MCF 10A (cell line): Measurements from ENCODE around the gene TNPO1. TPM values are rescaled to one million over a fixed set of nuclear protein-coding genes. Genes with fewer than 3 reads are reported as not detected.
"Not testable (repeated sequence)": the region's sequence is repeated elsewhere in the genome, so short reads cannot be mapped to it uniquely, and the experiment has no call there.

Source experiments
- BruUV-seq: library from RNA; stranded (reverse); fragments of 400-500 nt; replicated peaks from 2 replicates; lab custom pipeline; 2021; lab: Mats Ljungman, UMichigan
- CTCF ChIA-PET: fragments of 300-600 bp; sonication (Branson Sonifier 250); formaldehyde crosslinking; extraction: SDS; loops from one replicate; lab custom pipeline; 2021; ENCODE audit warnings: antibody characterized with exemption, inconsistent platforms; lab: Yijun Ruan, JAX
- POLR2A ChIA-PET: fragments of 300-600, 350-650 bp; sonication (Branson Sonifier 250); formaldehyde crosslinking; extraction: SDS; loops from one replicate; lab custom pipeline; 2020; ENCODE audit warnings: antibody characterized with exemption, inconsistent platforms; lab: Yijun Ruan, JAX
- DNase-seq: peaks from one replicate; pipeline ENCODE4 v3.0.0-alpha.2; 2018; ENCODE audit not compliant: unreplicated experiment
- H3K27ac Mint-ChIP-seq: one replicate; pipeline ENCODE4 v1.8.0; 2022; ENCODE audit warnings: mild to moderate bottlenecking, low read depth, mixed read lengths; ENCODE audit not compliant: unreplicated experiment
- H3K27me3 Mint-ChIP-seq: one replicate; pipeline ENCODE4 v1.8.0; 2022; ENCODE audit warnings: mixed read lengths; ENCODE audit not compliant: insufficient read depth, unreplicated experiment
- H3K36me3 Mint-ChIP-seq: one replicate; pipeline ENCODE4 v1.8.0; 2022; ENCODE audit warnings: mild to moderate bottlenecking, moderate library complexity, mixed read lengths; ENCODE audit not compliant: insufficient read depth, unreplicated experiment
- H3K4me1 Mint-ChIP-seq: one replicate; pipeline ENCODE4 v1.8.0; 2022; ENCODE audit warnings: mixed read lengths; ENCODE audit not compliant: insufficient read depth, unreplicated experiment
- H3K4me3 Mint-ChIP-seq: one replicate; pipeline ENCODE4 v1.8.0; 2022; ENCODE audit warnings: mild to moderate bottlenecking, moderate library complexity, mixed read lengths; ENCODE audit not compliant: unreplicated experiment
- H3K9me3 Mint-ChIP-seq: one replicate; pipeline ENCODE4 v1.8.0; 2022; ENCODE audit warnings: mixed read lengths; ENCODE audit not compliant: unreplicated experiment
- CTCF ChIP-seq: fragments of 200-600 bp; IDR thresholded peaks from one replicate; pipeline ENCODE4 v1.8.0; 2022; ENCODE audit warnings: antibody characterized with exemption, mild to moderate bottlenecking; ENCODE audit not compliant: unreplicated experiment
- intact Hi-C: fragments of 100-400 bp; cut with micrococcal nuclease; formaldehyde crosslinking; loops from 2 replicates; pipeline ENCODE4 v1.14.1; 2022
- total RNA-seq: library from RNA; stranded (reverse); gene quantifications from 2 replicates; pipeline ENCODE4 v1.2.3, GENCODE V29; 2022

Gene TNPO1
- total RNA-seq, 1 experiment from 2014 or later, result 167 TPM

- Mint-ChIP-seq H3K27me3 (no peaks in the 10 kb centered on the region), H3K36me3 (no peaks in the 10 kb centered on the region), H3K4me3 (no peak overlapping the region), H3K4me1 (no peaks in the 10 kb centered on the region), H3K27ac (no peak overlapping the region), H3K9me3 (no peaks in the 10 kb centered on the region)
- intact Hi-C loops, result no loop called here
- TF ChIP-seq CTCF, result no peak
- no TSS peak for BruUV-seq
- DNase-seq, result no peak
- ChIA-PET CTCF (interaction anchor here (0.9 kb wide), 1 partner anchor 23 kb away, joined by 3 read pairs; no protein-coding TSS in a partner anchor), POLR2A (interaction anchor here (0.7 kb wide), 1 partner anchor 21 kb away, joined by 3 read pairs; no protein-coding TSS in a partner anchor)
Measured at GRCh38 chr5:72796001-72796400, 20.5 kb upstream of the TNPO1 start.

- ChIA-PET POLR2A (interaction anchor here (1.0 to 1.5 kb wide), 3 partner anchors 17 to 189 kb away, joined by 3 read pairs; partner anchors contain the start of gene TNPO1), CTCF (interaction anchor here (0.7 kb wide), 1 partner anchor 51 kb away, joined by 4 read pairs; no protein-coding TSS in a partner anchor)
- Mint-ChIP-seq H3K4me1 (no peaks in the 10 kb centered on the region), H3K4me3 (no peak overlapping the region), H3K27ac (no peak overlapping the region), H3K9me3 (peaks cover 4% of the 10 kb centered on the region), H3K36me3 (no peaks in the 10 kb centered on the region), H3K27me3 (no peaks in the 10 kb centered on the region)
- no peak for DNase-seq
- BruUV-seq, result no TSS peak
- TF ChIP-seq CTCF, result no peak
- intact Hi-C loops, result no loop called here
Measured at GRCh38 chr5:72799721-72800120, 16.7 kb upstream of the TNPO1 start.

- H3K4me1 Mint-ChIP-seq, H3K36me3 Mint-ChIP-seq, H3K27me3 Mint-ChIP-seq, CTCF ChIA-PET, H3K27ac Mint-ChIP-seq, intact Hi-C loops, BruUV-seq, H3K4me3 Mint-ChIP-seq, DNase-seq: not testable (repeated sequence)
- peaks cover 46% of the 10 kb centered on the region for H3K9me3 Mint-ChIP-seq
- POLR2A ChIA-PET, result interaction anchor here (0.6 kb wide), 1 partner anchor 198 kb away, joined by 3 read pairs; no protein-coding TSS in a partner anchor
Measured at GRCh38 chr5:72808637-72809036, 7.8 kb upstream of the TNPO1 start.

GRCh38 chr5:72811849-72812248 is 4.6 kb upstream of the TNPO1 start:
- DNase-seq, result no peak
- Mint-ChIP-seq H3K36me3 (no peaks in the 10 kb centered on the region), H3K4me3 (no peak overlapping the region), H3K27me3 (no peaks in the 10 kb centered on the region), H3K4me1 (peaks cover 5% of the 10 kb centered on the region), H3K9me3 (peaks cover 23% of the 10 kb centered on the region), H3K27ac (no peak overlapping the region)
- CTCF ChIA-PET, result interaction anchor here (0.5 kb wide), 1 partner anchor 37 kb away, joined by 3 read pairs; no protein-coding TSS in a partner anchor
- BruUV-seq, result no TSS peak
- TF ChIP-seq CTCF, result no peak
- intact Hi-C loops, result no loop called here
- POLR2A ChIA-PET, result interaction anchor here (0.8 to 9.7 kb wide), 2 partner anchors 12 to 37 kb away, joined by 3 to 229 read pairs; no protein-coding TSS in a partner anchor
